HEK293 (cell line): ENCODE data around the gene ACTG1.

Experiments used
- KLF1 ChIP-seq: fragments of 450-650 bp; formaldehyde crosslinking; IDR thresholded peaks from 2 replicates; pipeline ENCODE4 v1.5.1; 2016; ENCODE audit warnings: missing biosample characterization, missing genetic modification characterization
- KLF10 ChIP-seq: fragments of 450-650 bp; IDR thresholded peaks from 2 replicates; pipeline ENCODE4 v1.5.1; 2018; ENCODE audit warnings: missing biosample characterization, mild to moderate bottlenecking, missing genetic modification characterization
- MYNN ChIP-seq: fragments of 450-650 bp; formaldehyde crosslinking; IDR thresholded peaks from 2 replicates; pipeline ENCODE4 v1.5.1; 2016; ENCODE audit warnings: missing biosample characterization, missing genetic modification characterization, borderline replicate concordance
- ZBTB20 ChIP-seq: fragments of 450-650 bp; formaldehyde crosslinking; IDR thresholded peaks from 2 replicates; pipeline ENCODE4 v1.5.1; 2016; ENCODE audit warnings: missing biosample characterization, missing genetic modification characterization
- ZFP37 ChIP-seq: fragments of 450-650 bp; formaldehyde crosslinking; IDR thresholded peaks from 2 replicates; pipeline ENCODE4 v1.5.1; 2016; ENCODE audit warnings: missing biosample characterization, missing genetic modification characterization
- ZFP41 ChIP-seq: fragments of 450-650 bp; formaldehyde crosslinking; IDR thresholded peaks from 2 replicates; pipeline ENCODE4 v1.5.1; 2016; ENCODE audit warnings: missing biosample characterization, missing genetic modification characterization, borderline replicate concordance
- ZNF121 ChIP-seq: fragments of 450-650 bp; formaldehyde crosslinking; IDR thresholded peaks from 2 replicates; pipeline ENCODE4 v1.5.1; 2016; ENCODE audit warnings: missing biosample characterization, missing genetic modification characterization
- ZNF133 ChIP-seq: fragments of 450-650 bp; formaldehyde crosslinking; IDR thresholded peaks from 2 replicates; pipeline ENCODE4 v1.5.1; 2016; ENCODE audit warnings: missing biosample characterization, missing genetic modification characterization
- ZNF138 ChIP-seq: fragments of 450-650 bp; formaldehyde crosslinking; IDR thresholded peaks from 2 replicates; pipeline ENCODE4 v1.5.1; 2016; ENCODE audit warnings: missing biosample characterization, missing genetic modification characterization, borderline replicate concordance
- ZNF184 ChIP-seq: fragments of 450-650 bp; IDR thresholded peaks from 2 replicates; pipeline ENCODE4 v1.5.1; 2018; ENCODE audit warnings: missing biosample characterization, mild to moderate bottlenecking, missing genetic modification characterization
- ZNF23 ChIP-seq: fragments of 450-650 bp; formaldehyde crosslinking; IDR thresholded peaks from 2 replicates; pipeline ENCODE4 v1.5.1; 2016; ENCODE audit warnings: missing biosample characterization, missing genetic modification characterization, borderline replicate concordance
- ZNF274 ChIP-seq, 2 experiments: fragments of 200-500 bp in 1 of 2; fragments of 450-650 bp in 1 of 2; sonication (Bioruptor generic) in 1 of 2; formaldehyde crosslinking in 1 of 2; IDR thresholded peaks; 2 replicates each; pipeline versions ENCODE4 v1.5.1 to v1.6.1; 2014 to 2016; ENCODE audit warnings: borderline replicate concordance in 1 of 2, inconsistent platforms in 1 of 2, low read length in 1 of 2, missing biosample characterization in 1 of 2, missing genetic modification characterization in 1 of 2
- ZNF354C ChIP-seq: fragments of 450-650 bp; formaldehyde crosslinking; IDR thresholded peaks from 2 replicates; pipeline ENCODE4 v1.5.1; 2016; ENCODE audit warnings: missing biosample characterization, missing genetic modification characterization, low read depth, borderline replicate concordance
- ZNF549 ChIP-seq: fragments of 450-650 bp; IDR thresholded peaks from 2 replicates; pipeline ENCODE4 v1.5.1; 2018; ENCODE audit warnings: missing biosample characterization, missing genetic modification characterization, mild to moderate bottlenecking, inconsistent platforms, moderate library complexity
- ZNF664 ChIP-seq: fragments of 450-650 bp; formaldehyde crosslinking; IDR thresholded peaks from 2 replicates; pipeline ENCODE4 v1.5.1; 2016; ENCODE audit warnings: missing biosample characterization, missing genetic modification characterization
- ZNF677 ChIP-seq: fragments of 450-650 bp; IDR thresholded peaks from 2 replicates; pipeline ENCODE4 v1.5.0; 2018; ENCODE audit warnings: missing biosample characterization, mild to moderate bottlenecking, missing genetic modification characterization, moderate library complexity
- ZNF747 ChIP-seq: fragments of 450-650 bp; formaldehyde crosslinking; IDR thresholded peaks from 2 replicates; pipeline ENCODE4 v1.5.1; 2016; ENCODE audit warnings: missing biosample characterization, missing genetic modification characterization
- ZNF792 ChIP-seq: fragments of 450-650 bp; formaldehyde crosslinking; IDR thresholded peaks from 2 replicates; pipeline ENCODE4 v1.5.1; 2016; ENCODE audit warnings: missing biosample characterization, missing genetic modification characterization
- ZNF837 ChIP-seq: fragments of 450-650 bp; formaldehyde crosslinking; IDR thresholded peaks from 2 replicates; pipeline ENCODE4 v1.5.1; 2016; ENCODE audit warnings: missing biosample characterization, missing genetic modification characterization
- ZNF843 ChIP-seq: fragments of 450-650 bp; formaldehyde crosslinking; IDR thresholded peaks from 2 replicates; pipeline ENCODE4 v1.5.1; 2016; ENCODE audit warnings: missing biosample characterization, missing genetic modification characterization
- ZSCAN16 ChIP-seq: fragments of 450-650 bp; formaldehyde crosslinking; IDR thresholded peaks from 2 replicates; pipeline ENCODE4 v1.5.1; 2016; ENCODE audit warnings: missing biosample characterization, missing genetic modification characterization
- TF ChIP-seq, protein P1 (sequence below): fragments of 450-650 bp; formaldehyde crosslinking; IDR thresholded peaks from 2 replicates; pipeline ENCODE4 v1.5.0; 2017; ENCODE audit warnings: missing biosample characterization, missing genetic modification characterization, borderline replicate concordance
- TF ChIP-seq, protein P2 (sequence below): fragments of 450-650 bp; formaldehyde crosslinking; conservative IDR thresholded peaks from 2 replicates; pipeline ENCODE4 v1.5.1; 2016; ENCODE audit warnings: low read depth, missing biosample characterization, missing genetic modification characterization
- TF ChIP-seq, protein P3 (sequence below): fragments of 450-650 bp; formaldehyde crosslinking; IDR thresholded peaks from 2 replicates; pipeline ENCODE4 v1.5.1; 2016; ENCODE audit warnings: missing biosample characterization, missing genetic modification characterization
- TF ChIP-seq, protein P4 (sequence below): fragments of 450-650 bp; formaldehyde crosslinking; IDR thresholded peaks from 2 replicates; pipeline ENCODE4 v1.5.1; 2016; ENCODE audit warnings: missing biosample characterization, missing genetic modification characterization
- TF ChIP-seq, protein P5 (sequence below): sonication (generic); formaldehyde crosslinking; IDR thresholded peaks from 2 replicates; pipeline ENCODE4 v1.8.1; 2022; ENCODE audit warnings: mild to moderate bottlenecking, moderate library complexity, missing genetic modification reagents

ACTG1 gene

DNA sequence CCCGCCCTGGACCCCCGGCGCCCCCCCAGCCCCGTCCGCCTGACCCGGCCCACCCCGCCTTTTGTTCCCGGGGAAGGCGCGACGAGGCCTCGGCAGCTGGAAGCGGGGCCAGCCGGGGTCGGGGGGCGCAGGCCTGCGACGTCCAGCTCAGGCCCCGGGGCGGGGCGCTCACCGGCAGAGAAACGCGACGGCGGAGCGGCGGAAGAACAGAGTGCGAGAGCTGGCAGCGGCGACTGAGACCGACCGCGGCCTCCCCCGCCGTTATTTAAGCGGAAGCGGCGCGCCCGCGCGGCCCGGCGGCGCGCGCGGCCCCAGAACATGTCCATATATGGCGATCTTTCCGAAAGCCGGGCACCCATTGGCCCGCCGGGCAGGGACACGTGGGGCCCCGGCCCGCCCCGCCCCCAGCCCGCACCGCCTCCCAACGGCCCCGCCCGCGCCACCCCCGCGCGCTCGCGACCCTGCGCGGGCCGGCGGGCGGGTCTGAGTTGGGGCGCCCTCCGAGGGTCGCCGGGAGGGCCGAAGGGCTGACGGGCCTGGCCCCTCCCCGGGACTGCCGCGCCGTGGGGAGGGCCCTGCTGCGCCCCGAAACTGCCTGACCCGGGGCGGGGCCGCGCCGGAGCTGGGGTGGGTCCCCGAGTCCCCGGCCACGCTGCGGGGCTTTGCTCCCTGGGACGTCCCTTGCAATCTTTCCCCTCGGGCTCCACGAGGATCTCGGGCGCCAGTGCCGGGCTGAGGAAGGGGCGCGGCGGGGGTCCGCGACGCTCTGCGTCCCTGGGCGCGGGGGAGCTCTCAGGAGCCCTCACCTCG lies at the start of gene ACTG1 (continued):
- TF ChIP-seq, protein P1, sequence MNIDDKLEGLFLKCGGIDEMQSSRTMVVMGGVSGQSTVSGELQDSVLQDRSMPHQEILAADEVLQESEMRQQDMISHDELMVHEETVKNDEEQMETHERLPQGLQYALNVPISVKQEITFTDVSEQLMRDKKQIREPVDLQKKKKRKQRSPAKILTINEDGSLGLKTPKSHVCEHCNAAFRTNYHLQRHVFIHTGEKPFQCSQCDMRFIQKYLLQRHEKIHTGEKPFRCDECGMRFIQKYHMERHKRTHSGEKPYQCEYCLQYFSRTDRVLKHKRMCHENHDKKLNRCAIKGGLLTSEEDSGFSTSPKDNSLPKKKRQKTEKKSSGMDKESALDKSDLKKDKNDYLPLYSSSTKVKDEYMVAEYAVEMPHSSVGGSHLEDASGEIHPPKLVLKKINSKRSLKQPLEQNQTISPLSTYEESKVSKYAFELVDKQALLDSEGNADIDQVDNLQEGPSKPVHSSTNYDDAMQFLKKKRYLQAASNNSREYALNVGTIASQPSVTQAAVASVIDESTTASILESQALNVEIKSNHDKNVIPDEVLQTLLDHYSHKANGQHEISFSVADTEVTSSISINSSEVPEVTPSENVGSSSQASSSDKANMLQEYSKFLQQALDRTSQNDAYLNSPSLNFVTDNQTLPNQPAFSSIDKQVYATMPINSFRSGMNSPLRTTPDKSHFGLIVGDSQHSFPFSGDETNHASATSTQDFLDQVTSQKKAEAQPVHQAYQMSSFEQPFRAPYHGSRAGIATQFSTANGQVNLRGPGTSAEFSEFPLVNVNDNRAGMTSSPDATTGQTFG, result no peak
- TF ChIP-seq ZNF549 (tag by site-specific recombination), result no peak
- TF ChIP-seq, protein P2, sequence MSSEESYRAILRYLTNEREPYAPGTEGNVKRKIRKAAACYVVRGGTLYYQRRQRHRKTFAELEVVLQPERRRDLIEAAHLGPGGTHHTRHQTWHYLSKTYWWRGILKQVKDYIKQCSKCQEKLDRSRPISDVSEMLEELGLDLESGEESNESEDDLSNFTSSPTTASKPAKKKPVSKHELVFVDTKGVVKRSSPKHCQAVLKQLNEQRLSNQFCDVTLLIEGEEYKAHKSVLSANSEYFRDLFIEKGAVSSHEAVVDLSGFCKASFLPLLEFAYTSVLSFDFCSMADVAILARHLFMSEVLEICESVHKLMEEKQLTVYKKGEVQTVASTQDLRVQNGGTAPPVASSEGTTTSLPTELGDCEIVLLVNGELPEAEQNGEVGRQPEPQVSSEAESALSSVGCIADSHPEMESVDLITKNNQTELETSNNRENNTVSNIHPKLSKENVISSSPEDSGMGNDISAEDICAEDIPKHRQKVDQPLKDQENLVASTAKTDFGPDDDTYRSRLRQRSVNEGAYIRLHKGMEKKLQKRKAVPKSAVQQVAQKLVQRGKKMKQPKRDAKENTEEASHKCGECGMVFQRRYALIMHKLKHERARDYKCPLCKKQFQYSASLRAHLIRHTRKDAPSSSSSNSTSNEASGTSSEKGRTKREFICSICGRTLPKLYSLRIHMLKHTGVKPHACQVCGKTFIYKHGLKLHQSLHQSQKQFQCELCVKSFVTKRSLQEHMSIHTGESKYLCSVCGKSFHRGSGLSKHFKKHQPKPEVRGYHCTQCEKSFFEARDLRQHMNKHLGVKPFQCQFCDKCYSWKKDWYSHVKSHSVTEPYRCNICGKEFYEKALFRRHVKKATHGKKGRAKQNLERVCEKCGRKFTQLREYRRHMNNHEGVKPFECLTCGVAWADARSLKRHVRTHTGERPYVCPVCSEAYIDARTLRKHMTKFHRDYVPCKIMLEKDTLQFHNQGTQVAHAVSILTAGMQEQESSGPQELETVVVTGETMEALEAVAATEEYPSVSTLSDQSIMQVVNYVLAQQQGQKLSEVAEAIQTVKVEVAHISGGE (tag by site-specific recombination), result no peak
- TF ChIP-seq, protein P3, sequence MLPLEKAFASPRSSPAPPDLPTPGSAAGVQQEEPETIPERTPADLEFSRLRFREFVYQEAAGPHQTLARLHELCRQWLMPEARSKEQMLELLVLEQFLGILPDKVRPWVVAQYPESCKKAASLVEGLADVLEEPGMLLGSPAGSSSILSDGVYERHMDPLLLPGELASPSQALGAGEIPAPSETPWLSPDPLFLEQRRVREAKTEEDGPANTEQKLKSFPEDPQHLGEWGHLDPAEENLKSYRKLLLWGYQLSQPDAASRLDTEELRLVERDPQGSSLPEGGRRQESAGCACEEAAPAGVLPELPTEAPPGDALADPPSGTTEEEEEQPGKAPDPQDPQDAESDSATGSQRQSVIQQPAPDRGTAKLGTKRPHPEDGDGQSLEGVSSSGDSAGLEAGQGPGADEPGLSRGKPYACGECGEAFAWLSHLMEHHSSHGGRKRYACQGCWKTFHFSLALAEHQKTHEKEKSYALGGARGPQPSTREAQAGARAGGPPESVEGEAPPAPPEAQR (tag by site-specific recombination), result no peak
- no peak for TF ChIP-seq ZNF843 (tag by site-specific recombination)
- TF ChIP-seq KLF1 (tag by site-specific recombination), result 0 out of 2 replicates have a peak, but pooled peaks have one; percentile 11
- no peak for TF ChIP-seq ZNF792 (tag by site-specific recombination)
- no peak for TF ChIP-seq ZNF664
- no peak for TF ChIP-seq ZNF837 (tag by site-specific recombination)
- no peak for TF ChIP-seq ZNF747
- TF ChIP-seq, protein P4, sequence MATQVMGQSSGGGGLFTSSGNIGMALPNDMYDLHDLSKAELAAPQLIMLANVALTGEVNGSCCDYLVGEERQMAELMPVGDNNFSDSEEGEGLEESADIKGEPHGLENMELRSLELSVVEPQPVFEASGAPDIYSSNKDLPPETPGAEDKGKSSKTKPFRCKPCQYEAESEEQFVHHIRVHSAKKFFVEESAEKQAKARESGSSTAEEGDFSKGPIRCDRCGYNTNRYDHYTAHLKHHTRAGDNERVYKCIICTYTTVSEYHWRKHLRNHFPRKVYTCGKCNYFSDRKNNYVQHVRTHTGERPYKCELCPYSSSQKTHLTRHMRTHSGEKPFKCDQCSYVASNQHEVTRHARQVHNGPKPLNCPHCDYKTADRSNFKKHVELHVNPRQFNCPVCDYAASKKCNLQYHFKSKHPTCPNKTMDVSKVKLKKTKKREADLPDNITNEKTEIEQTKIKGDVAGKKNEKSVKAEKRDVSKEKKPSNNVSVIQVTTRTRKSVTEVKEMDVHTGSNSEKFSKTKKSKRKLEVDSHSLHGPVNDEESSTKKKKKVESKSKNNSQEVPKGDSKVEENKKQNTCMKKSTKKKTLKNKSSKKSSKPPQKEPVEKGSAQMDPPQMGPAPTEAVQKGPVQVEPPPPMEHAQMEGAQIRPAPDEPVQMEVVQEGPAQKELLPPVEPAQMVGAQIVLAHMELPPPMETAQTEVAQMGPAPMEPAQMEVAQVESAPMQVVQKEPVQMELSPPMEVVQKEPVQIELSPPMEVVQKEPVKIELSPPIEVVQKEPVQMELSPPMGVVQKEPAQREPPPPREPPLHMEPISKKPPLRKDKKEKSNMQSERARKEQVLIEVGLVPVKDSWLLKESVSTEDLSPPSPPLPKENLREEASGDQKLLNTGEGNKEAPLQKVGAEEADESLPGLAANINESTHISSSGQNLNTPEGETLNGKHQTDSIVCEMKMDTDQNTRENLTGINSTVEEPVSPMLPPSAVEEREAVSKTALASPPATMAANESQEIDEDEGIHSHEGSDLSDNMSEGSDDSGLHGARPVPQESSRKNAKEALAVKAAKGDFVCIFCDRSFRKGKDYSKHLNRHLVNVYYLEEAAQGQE (tag by site-specific recombination), result peak; percentile 37; the same call in 1 of the 2 replicates
- no peak for TF ChIP-seq ZSCAN16 (tag by site-specific recombination)
- no peak for TF ChIP-seq ZNF133 (tag by site-specific recombination)
- no peak for TF ChIP-seq ZNF138 (tag by site-specific recombination)
- no peak for TF ChIP-seq ZNF184
- TF ChIP-seq ZFP41 (tag by site-specific recombination), result no peak
- TF ChIP-seq ZNF354C (tag by site-specific recombination), result no peak
- TF ChIP-seq KLF10 (tag by site-specific recombination), result peak; percentile 48
- TF ChIP-seq ZFP37 (tag by site-specific recombination), result no peak
- no peak for TF ChIP-seq ZNF23
- TF ChIP-seq ZNF677, result no peak
- no peak for TF ChIP-seq ZNF121 (tag by site-specific recombination)
- TF ChIP-seq ZBTB20 (tag by site-specific recombination), result no peak
- no peak; the same call in 1 of the 2 replicates for TF ChIP-seq MYNN (tag by site-specific recombination)
- TF ChIP-seq, protein P5, sequence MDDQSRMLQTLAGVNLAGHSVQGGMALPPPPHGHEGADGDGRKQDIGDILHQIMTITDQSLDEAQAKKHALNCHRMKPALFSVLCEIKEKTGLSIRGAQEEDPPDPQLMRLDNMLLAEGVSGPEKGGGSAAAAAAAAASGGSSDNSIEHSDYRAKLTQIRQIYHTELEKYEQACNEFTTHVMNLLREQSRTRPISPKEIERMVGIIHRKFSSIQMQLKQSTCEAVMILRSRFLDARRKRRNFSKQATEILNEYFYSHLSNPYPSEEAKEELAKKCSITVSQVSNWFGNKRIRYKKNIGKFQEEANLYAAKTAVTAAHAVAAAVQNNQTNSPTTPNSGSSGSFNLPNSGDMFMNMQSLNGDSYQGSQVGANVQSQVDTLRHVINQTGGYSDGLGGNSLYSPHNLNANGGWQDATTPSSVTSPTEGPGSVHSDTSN (CRISPR knock-in tag), result peak; percentile 52
- TF ChIP-seq ZNF274 (IDR thresholded peaks at IDR 0.05; ENCODE audit: low read length), result no peak
- no peak for TF ChIP-seq ZNF274 (tag by site-specific recombination; IDR thresholded peaks at IDR 0.05; ENCODE audit: borderline replicate concordance)
